Lower lobe of right lung (tissue), 2 donors: ENCODE data around the gene ENGASE. TPM values are rescaled to one million over a fixed set of nuclear protein-coding genes. Genes with fewer than 3 reads are reported as not detected.

Source experiments
- ATAC-seq, 2 donors: fragments of 200-7000 bp; cut with Tn5 transposase; one replicate each; pipeline ENCODE4 v1.9.1; 2020 to 2022; ENCODE audit warnings: mild to moderate bottlenecking in 2 of 2, moderate library complexity in 2 of 2
- DNase-seq: peaks from one replicate; pipeline ENCODE4 v3.0.0-alpha.2; 2020
- H3K27ac ChIP-seq: fragments of 200-600 bp; one replicate; pipeline ENCODE4 v1.8.0; 2022
- H3K27me3 ChIP-seq: fragments of 200-600 bp; one replicate; pipeline ENCODE4 v1.8.0; 2022; ENCODE audit warnings: low read depth
- H3K36me3 ChIP-seq: fragments of 200-600 bp; one replicate; pipeline ENCODE4 v1.8.0; 2022; ENCODE audit warnings: mild to moderate bottlenecking
- H3K4me1 ChIP-seq: fragments of 200-600 bp; one replicate; pipeline ENCODE4 v1.8.0; 2022
- H3K4me3 ChIP-seq: fragments of 200-600 bp; one replicate; pipeline ENCODE4 v1.8.0; 2022; ENCODE audit warnings: mild to moderate bottlenecking
- H3K9me3 ChIP-seq: fragments of 200-600 bp; one replicate; pipeline ENCODE4 v1.8.0; 2022
- intact Hi-C: fragments of 100-400 bp; cut with DNase I; formaldehyde crosslinking; loops from one replicate; pipeline ENCODE4 v1.11.0; 2022
- total RNA-seq: library from RNA; stranded (reverse); fragmentation: NEBNext Ultra II Directional; extraction: Animal tissue kit (Norgen Biotek cat#: 25700); gene quantifications from one replicate; pipeline ENCODE4 v1.2.1, GENCODE V29; 2021
- TF ChIP-seq, protein P1 (sequence below): fragments of 200-600 bp; IDR thresholded peaks from one replicate; pipeline ENCODE4 v1.8.0; 2022; ENCODE audit warnings: antibody characterized with exemption, mild to moderate bottlenecking
- donor health status: DM: no; HTN: yes; CAD: no; lungs with severe emphysema.

ENGASE gene
- total RNA-seq, 1 donor from 2014 or later, result 56.4 TPM

- peaks cover 9% of the 10 kb centered on the region for H3K4me1 ChIP-seq
- no peak for ATAC-seq
- H3K27ac ChIP-seq, result no peak overlapping the region
- intact Hi-C loops, result no loop called here
- peaks cover 16% of the 10 kb centered on the region for H3K36me3 ChIP-seq
- H3K27me3 ChIP-seq, result no peaks in the 10 kb centered on the region
- H3K9me3 ChIP-seq, result no peaks in the 10 kb centered on the region
- H3K4me3 ChIP-seq, result no peak overlapping the region
- TF ChIP-seq, protein P1, sequence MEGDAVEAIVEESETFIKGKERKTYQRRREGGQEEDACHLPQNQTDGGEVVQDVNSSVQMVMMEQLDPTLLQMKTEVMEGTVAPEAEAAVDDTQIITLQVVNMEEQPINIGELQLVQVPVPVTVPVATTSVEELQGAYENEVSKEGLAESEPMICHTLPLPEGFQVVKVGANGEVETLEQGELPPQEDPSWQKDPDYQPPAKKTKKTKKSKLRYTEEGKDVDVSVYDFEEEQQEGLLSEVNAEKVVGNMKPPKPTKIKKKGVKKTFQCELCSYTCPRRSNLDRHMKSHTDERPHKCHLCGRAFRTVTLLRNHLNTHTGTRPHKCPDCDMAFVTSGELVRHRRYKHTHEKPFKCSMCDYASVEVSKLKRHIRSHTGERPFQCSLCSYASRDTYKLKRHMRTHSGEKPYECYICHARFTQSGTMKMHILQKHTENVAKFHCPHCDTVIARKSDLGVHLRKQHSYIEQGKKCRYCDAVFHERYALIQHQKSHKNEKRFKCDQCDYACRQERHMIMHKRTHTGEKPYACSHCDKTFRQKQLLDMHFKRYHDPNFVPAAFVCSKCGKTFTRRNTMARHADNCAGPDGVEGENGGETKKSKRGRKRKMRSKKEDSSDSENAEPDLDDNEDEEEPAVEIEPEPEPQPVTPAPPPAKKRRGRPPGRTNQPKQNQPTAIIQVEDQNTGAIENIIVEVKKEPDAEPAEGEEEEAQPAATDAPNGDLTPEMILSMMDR, result no peak
- no peak for DNase-seq
Observed at GRCh38 chr17:79045001-79045729, 29.5 kb upstream of the ENGASE start.

DNA sequence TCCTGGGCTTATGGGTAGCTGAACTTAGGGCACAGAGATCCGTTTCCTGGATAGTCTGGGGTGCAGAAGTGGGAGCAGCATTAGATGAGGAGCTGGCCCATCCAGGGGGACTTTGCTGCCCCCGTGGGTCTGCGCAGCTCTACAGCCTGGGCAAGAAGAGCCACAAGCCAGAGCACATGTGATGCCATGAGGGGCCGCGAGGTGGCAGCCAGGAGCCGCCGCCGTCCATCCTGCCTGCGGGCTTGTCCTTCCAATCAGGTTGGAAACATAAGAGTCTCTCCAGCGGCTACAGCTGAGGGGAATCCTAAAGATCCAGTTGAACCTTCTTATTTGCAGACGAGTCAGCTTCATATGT, 28.8 kb upstream of the ENGASE start:
- ATAC-seq, result peak; percentile 79 to 83
- TF ChIP-seq, protein P1, result peak; percentile 97
- H3K27ac ChIP-seq, result no peak overlapping the region
- H3K36me3 ChIP-seq, result peaks cover 16% of the 10 kb centered on the region
- peaks cover 9% of the 10 kb centered on the region for H3K4me1 ChIP-seq
- intact Hi-C loops, result no loop called here
- no peaks in the 10 kb centered on the region for H3K9me3 ChIP-seq
- H3K4me3 ChIP-seq, result no peak overlapping the region
- no peaks in the 10 kb centered on the region for H3K27me3 ChIP-seq
- peak; percentile 81 for DNase-seq

DNA sequence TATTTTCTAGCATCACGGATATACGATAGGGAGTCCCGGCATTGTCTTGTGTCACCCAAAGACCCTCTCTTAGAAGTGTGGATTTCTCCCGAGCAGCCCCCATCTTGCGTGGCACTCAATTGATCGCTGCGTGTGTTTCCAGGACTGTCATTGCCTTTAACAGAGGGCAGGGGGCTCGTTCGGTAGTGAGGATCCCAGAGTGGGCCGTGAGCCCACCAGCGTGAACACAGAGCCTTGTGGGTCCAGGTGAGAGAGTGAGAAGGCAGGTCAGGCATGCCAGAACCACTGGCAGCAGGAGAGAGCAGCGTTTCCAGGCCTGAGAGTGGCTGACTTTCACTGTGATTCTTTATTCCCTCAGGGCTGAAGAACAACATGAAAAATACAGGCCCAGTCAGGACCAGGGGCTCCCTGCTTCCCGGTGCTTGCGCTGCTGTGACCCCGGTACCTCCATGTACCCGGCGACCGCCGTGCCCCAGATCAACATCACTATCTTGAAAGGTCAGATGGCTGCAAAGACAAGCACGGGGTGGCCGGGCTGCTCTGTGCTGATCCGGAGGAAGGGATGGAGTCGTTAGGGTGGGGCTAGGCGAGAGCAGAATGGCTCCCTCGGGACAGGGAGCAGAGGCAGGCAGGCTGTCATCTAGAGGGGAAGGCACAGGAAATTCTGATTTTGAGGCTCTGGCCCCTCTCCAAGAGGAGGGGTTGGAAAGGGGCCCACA, 28.3 kb upstream of the ENGASE start:
- Histone ChIP-seq H3K4me1 (peaks cover 9% of the 10 kb centered on the region), H3K27me3 (no peaks in the 10 kb centered on the region), H3K27ac (no peak overlapping the region), H3K36me3 (peaks cover 16% of the 10 kb centered on the region), H3K9me3 (no peaks in the 10 kb centered on the region), H3K4me3 (no peak overlapping the region)
- ATAC-seq (no peak), DNase-seq (no peak)
- TF ChIP-seq, protein P1, result peak; percentile 2
- intact Hi-C loops, result no loop called here

DNA sequence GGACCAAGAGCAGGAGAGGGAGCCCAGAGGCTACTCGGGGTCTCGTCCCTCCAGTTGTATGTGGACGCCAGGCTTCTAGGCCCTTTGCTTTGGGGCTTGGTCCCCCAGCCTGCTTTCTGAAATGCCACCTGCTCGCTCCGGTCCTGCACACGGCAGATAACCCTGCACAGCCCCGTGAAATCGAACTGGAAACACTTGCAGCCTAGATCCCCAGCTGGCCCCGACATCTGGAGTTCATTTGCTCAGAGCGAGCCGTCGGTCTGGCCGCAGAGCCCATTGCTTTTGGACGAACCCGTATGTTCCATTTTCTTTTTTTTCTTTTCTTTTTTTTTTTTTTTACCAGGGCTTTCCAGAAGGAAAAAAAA, 27.7 kb upstream of the ENGASE start:
- no peak overlapping the region for H3K4me3 ChIP-seq
- DNase-seq, result no peak
- H3K27me3 ChIP-seq, result no peaks in the 10 kb centered on the region
- no peak overlapping the region for H3K27ac ChIP-seq
- H3K36me3 ChIP-seq, result peaks cover 16% of the 10 kb centered on the region
- intact Hi-C loops, result no loop called here
- ATAC-seq, result no peak
- TF ChIP-seq, protein P1, result no peak
- peaks cover 9% of the 10 kb centered on the region for H3K4me1 ChIP-seq
- H3K9me3 ChIP-seq, result no peaks in the 10 kb centered on the region

GRCh38 chr17:79047291-79047920, 27.2 kb upstream of the ENGASE start:
- Histone ChIP-seq H3K4me1 (peaks cover 9% of the 10 kb centered on the region), H3K36me3 (peaks cover 16% of the 10 kb centered on the region), H3K9me3 (no peaks in the 10 kb centered on the region), H3K27ac (no peak overlapping the region), H3K4me3 (no peak overlapping the region), H3K27me3 (no peaks in the 10 kb centered on the region)
- ATAC-seq (no peak), DNase-seq (no peak)
- TF ChIP-seq, protein P1, result no peak
- intact Hi-C loops, result no loop called here
